ENCODE data around the gene ORM2.

Gene ORM2

DNA sequence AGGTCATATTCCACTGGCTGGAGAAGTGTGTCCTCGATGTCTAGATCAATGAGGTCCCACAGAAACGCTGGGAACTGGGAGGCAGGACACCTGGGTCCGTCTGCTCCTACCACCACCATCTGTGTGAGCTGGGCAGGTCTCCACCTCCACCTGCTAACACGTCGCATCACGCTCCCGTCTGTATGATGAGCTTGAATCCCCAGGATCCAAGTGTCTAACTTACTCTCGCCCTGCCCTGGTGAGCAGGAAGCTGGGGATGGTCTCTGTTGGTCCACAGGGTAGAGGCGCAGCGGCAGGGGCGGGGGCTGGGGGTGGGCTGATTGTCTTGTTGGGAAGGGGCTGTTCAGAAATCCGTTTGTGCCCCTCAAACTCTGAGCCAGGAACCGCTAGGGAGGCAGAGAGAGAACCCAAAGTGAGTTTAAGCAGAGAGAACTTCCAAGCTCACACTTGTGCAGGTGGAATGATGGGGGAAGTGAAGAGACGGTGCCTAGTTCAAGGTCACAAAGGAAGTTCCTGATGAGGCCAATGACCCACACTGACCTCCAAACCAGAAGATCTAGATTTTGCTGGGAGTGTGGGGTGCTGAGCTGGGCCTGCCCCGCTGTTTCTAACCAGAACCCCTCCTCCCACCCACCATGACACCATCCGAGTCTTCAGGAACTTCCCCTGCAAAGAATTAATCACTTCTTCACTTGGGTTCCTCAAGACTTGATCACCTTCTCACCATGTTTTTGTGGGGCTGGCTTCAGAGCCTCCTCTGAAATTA is 21.1 kb downstream of the ORM2 start:
- DNase-seq, result no peak

DNA sequence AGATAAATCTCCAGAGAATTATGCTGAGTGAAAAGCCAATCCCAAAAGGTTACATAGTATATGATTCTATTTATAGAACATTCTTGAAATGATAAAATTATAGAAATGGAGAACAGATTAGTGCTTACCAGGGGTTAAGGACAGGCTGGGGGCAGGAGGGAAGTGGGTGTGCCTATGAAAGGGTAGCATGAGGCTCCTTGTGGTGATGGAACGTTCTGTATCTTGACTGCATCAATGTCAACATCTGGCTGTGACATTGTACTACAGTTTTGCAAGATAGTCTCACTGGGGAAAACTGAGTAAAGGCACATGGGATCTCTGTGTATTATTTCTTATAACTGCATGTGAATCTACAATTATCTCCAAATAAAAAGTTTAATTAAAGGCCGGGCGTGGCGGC is 22.3 kb downstream of the ORM2 start:
- DNase-seq, result no peak

GRCh38 chr9:114355821-114356220 is 26.2 kb downstream of the ORM2 start:
- no peak for DNase-seq

GRCh38 chr9:114356792-114357191 is 27.1 kb downstream of the ORM2 start:
- DNase-seq, result no peak

DNA sequence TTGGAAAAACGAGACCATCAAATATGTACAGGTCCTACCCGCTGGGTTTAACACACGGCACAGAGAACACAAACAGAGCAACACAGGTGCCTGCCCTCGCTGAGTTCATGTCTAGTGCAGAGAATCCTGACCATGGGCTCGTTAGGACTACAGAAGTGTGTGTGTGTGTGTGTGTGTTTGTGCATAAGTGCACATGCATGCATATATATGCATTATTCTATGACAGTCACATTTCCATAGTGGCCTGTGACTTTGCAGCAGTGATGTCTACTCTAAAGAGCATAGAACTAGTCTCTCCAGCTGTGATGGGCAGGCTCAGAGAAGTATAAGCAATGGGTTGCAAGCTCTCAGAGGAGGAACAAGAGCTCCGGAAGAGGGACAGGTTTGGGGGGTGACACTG is 27.7 kb downstream of the ORM2 start:
- no peak for DNase-seq

GRCh38 chr9:114357911-114358328 is 28.3 kb downstream of the ORM2 start:
- no peak for DNase-seq

DNA sequence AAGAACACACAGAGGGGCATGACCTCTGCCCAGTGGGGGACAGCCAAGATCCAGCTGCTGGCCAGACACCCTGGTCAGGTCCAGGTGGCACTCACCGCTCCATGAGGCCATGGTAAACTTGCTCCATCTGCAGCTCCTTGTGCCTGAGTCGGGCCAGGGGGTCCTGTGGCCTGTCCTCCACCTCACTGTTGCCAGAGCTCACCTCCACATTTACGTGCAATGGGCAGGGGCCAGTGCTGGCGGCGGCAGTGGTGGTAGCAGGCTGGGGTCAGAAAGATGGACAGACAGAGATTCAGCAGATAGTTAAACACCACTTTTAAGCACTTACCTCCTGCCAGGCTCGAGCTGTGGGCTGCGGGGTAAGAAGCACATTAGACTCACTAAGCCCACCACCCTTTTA is 30.1 kb downstream of the ORM2 start:
- DNase-seq, result no peak

- no peak for DNase-seq
Measured at GRCh38 chr9:114361542-114361941, 31.9 kb downstream of the ORM2 start.

GRCh38 chr9:114362394-114362793 is 32.7 kb downstream of the ORM2 start:
- no peak for DNase-seq

GRCh38 chr9:114363424-114363823 is 33.8 kb downstream of the ORM2 start:
- DNase-seq, result peak in 1 of 2 donors; percentile 43

DNA sequence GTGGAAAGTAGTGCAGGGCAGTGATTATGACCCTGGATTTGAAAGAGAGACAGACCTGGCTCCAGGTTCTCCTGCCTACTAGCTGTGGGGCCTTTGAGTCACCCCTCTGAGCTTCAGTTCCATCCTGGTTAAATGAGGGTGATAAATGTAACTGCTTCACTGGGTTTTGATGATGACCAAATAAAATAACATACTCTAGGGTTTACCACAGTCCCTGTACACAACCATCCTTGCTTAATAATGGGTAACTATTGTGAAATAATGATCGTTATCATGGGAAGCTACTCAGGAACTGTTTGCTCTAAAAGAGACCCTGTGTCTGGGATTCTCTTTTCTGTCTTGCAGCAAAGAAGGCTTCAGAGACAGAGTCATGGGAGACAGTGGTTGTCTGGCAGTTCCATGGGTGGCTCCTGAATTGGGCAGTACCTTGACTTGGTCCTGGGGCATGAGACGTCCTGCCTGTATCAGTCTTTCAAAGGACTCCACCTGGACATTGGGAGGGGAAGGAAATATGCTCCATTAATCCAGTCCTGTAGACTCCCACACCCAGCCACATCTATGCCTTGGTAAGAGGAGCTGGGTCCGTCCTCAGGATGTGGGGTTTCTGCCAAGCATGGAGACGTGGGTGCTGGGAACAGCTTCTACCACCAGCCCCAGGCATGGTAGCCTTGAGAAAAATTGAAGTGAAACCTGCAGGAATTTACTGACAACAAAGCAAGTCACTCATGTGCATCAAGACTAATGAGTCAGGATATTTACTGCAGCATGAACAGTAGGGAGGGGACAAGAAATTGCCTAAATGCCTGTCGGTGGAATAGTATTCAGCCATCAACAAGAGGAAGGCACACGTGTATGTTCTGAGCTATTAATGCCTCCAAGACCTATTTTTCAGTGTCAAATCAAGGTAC is 34.7 kb downstream of the ORM2 start:
- no peak for DNase-seq

DNA sequence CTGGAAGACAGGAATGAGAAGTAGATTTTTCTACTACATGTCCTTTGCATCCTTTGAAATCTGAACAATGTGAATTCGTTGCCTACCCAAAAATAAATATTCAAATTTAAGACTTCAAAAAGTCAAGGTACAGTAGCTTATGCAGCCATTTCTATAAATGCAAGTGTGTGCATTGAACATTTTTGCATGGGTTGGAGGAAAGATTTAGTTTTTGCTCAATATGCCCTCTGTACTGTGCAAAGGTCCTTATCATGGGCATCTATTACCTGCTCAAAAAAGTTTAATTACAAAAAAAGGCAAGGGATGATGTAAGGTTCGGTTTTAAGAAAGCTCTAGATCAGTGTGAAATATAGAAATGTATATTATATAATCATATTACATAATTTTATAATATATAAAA is 35.5 kb downstream of the ORM2 start:
- no peak for DNase-seq

- peak; percentile 46 to 57 for DNase-seq
Measured at GRCh38 chr9:114366334-114367128, 36.9 kb downstream of the ORM2 start.

DNA sequence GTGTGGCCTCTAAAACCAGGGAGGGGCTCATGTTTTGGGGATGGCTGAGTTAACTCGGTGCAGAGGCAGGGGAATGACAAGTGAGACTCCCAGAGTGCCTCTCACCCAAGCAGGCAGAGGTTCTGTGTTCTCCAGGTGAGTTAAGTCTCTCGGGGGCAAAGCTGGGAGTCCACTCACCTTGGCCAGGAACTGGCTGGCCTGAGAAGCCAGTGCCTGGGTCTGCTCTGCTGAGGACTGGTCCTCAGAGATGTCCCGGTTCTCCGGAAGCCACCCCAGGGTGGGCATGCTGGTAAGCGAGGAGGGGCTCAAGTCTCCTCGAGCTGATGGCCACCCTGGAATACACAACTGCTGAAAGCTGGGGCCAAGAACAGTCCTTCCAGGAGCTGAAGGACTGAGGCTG is 37.7 kb downstream of the ORM2 start:
- DNase-seq, result no peak

GRCh38 chr9:114367772-114368569 is 38.3 kb downstream of the ORM2 start:
- DNase-seq, result no peak

DNA sequence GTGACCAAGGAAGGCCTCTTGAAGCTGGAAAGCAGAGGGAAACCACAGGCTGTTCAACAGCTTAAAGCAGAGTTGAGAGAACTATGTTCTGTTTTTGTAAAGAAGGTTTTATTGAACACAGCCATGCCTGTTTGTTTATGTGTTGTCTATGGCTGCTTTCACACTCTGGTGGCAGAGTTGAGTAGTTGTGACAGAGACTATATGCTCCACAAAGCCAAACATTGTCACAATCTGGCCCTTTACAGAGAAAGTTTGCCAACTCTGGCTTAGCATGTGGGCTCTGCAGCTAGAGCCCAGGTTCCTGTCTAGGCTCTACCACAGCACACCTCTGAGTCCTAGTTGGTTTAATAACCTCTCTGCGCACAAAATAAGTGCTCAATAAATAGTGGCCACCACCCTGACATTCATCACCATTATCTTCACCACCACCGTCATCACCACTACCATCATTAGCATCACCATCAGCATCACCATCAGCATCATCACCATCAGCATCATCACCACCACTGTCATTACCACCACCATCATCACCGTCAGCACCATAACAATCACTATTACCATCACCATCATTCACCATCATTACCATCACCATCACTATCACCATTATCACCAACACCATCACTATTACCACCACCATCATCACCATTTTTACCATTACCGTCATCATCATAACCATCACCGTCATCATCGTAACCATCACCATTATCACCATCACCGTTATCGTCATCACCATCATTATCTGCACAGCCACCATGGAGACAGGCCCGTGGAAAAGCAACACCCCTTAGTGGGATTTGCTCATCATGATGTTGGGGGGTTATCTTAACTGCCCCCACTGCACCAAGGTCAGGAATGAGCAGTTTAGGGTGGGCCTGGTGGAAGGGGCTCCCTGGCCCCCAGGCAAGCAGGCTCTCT is 39.8 kb downstream of the ORM2 start:
- DNase-seq, result peak in 1 of 2 donors; percentile 51

GRCh38 chr9:114370251-114370967 is 40.7 kb downstream of the ORM2 start:
- DNase-seq, result no peak

DNA sequence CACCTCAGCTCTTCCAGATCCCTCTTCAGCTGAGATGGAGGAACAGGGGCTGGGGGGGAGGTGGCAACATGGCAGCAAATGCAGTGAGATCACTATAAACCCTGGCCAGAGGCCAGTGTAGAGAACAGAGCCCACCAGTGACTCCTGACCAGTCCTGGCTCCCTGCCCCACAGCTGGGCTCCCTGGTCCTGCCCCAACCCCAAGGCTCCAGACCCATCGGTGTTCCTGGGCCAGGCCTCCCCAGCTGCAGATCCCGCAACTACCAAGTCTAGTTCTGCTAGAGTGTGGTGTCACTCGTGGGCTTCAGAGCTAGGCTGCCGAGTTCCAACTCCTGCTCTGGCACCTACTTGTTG is 41.3 kb downstream of the ORM2 start:
- DNase-seq, result no peak

DNA sequence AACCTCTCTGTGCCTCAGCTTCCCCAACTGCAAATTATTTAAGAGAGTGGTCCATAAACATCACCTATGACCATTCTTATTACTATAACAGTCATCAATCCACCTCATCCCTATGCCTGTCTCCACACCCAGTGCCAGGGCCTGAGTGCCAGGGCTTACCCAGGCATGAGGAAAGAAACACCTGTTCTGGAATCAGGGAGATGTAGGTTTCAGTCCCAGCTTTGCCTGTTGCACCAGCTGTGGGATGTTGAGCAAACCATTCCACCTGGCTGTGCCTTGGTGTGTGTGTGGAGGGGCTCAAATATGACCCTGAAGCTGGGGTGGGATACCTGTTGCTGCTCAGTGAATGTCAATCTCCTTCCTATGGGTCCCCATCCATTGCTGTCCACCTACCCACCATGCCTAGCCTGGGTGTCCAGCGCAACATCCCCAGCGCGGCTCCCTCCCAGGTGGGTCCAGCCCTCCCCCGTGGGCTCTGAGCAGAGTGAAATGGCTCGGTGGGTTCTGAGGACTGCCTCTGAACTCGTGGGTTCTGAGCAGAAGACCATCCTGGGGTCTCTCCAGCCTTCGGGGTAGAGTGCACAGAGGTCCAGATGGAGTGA is 41.8 kb downstream of the ORM2 start:
- no peak for DNase-seq

Data from CD4-positive, alpha-beta T cell treated with Interferon alpha-2 for 1 hour (primary cell).